Stimulated activated naive CD4-positive, alpha-beta T cell treated with Interleukin-2 at 50 U/mL for 16 hours (primary cell): ENCODE data around the gene UBE2Q1.
"Not testable (repeated sequence)": the region's sequence is repeated elsewhere in the genome, so short reads cannot be mapped to it uniquely, and the experiment has no call there.

Source experiments
- DNase-seq: peaks from one replicate; lab custom pipeline; 2025; lab: John Stamatoyannopoulos, UW

UBE2Q1 gene

GRCh38 chr1:154550657-154551056 is 7.8 kb downstream of the UBE2Q1 start:
- DNase-seq = no peak

GRCh38 chr1:154550070-154550469 is 8.4 kb downstream of the UBE2Q1 start:
- DNase-seq = no peak

GRCh38 chr1:154549202-154549770 is 9.2 kb downstream of the UBE2Q1 start:
- DNase-seq = no peak

GRCh38 chr1:154548028-154548427 is 10.4 kb downstream of the UBE2Q1 start:
- DNase-seq = no peak

GRCh38 chr1:154547105-154547732 is 11.2 kb downstream of the UBE2Q1 start:
- no peak for DNase-seq

GRCh38 chr1:154546264-154547063 is 12.0 kb downstream of the UBE2Q1 start:
- DNase-seq = peak; percentile 32

GRCh38 chr1:154541231-154541630 is 17.2 kb downstream of the UBE2Q1 start:
- DNase-seq = no peak

- no peak for DNase-seq
Measured at GRCh38 chr1:154539486-154540483, 18.7 kb downstream of the UBE2Q1 start.

- DNase-seq = no peak
Measured at GRCh38 chr1:154536570-154536969, 21.9 kb downstream of the UBE2Q1 start.

- DNase-seq = no peak
Measured at GRCh38 chr1:154533952-154534844, 24.3 kb downstream of the UBE2Q1 start.

- not testable (repeated sequence) for DNase-seq
Measured at GRCh38 chr1:154531950-154532349, 26.5 kb downstream of the UBE2Q1 start.

GRCh38 chr1:154529308-154529707 is 29.2 kb downstream of the UBE2Q1 start:
- DNase-seq = no peak

- DNase-seq = no peak
Measured at GRCh38 chr1:154527192-154527591, 31.3 kb downstream of the UBE2Q1 start.

GRCh38 chr1:154524881-154525280 is 33.6 kb downstream of the UBE2Q1 start:
- DNase-seq = no peak

GRCh38 chr1:154521695-154522094 is 36.8 kb downstream of the UBE2Q1 start:
- DNase-seq = no peak

- DNase-seq = no peak
Measured at GRCh38 chr1:154520333-154520732, 38.1 kb downstream of the UBE2Q1 start.

GRCh38 chr1:154519591-154519991 is 38.9 kb downstream of the UBE2Q1 start:
- no peak for DNase-seq

- no peak for DNase-seq
Measured at GRCh38 chr1:154517661-154518060, 40.8 kb downstream of the UBE2Q1 start.

GRCh38 chr1:154514066-154514553 is 44.4 kb downstream of the UBE2Q1 start:
- no peak for DNase-seq

GRCh38 chr1:154512760-154513159 is 45.7 kb downstream of the UBE2Q1 start:
- no peak for DNase-seq

- no peak for DNase-seq
Measured at GRCh38 chr1:154503898-154504297, 54.6 kb downstream of the UBE2Q1 start.
